Osteocyte (in vitro differentiated cells): ENCODE results near the gene ZMIZ1. TPM values are rescaled to one million over a fixed set of nuclear protein-coding genes. Genes with fewer than 3 reads are reported as not detected.

ENCODE experiments used
- DNase-seq: peaks from one replicate; pipeline ENCODE4 v3.0.0; 2021; ENCODE audit warnings: mixed read lengths; ENCODE audit not compliant: unreplicated experiment; ENCODE audit errors: extremely low spot score
- H3K27ac Mint-ChIP-seq: one replicate; pipeline ENCODE4 v1.8.0; 2021; ENCODE audit warnings: mild to moderate bottlenecking, mixed read lengths; ENCODE audit not compliant: unreplicated experiment
- H3K27me3 Mint-ChIP-seq: one replicate; pipeline ENCODE4 v1.8.0; 2021; ENCODE audit warnings: mixed read lengths; ENCODE audit not compliant: unreplicated experiment
- H3K36me3 Mint-ChIP-seq: one replicate; pipeline ENCODE4 v1.8.0; 2021; ENCODE audit warnings: mixed read lengths; ENCODE audit not compliant: unreplicated experiment
- H3K4me1 Mint-ChIP-seq: one replicate; pipeline ENCODE4 v1.8.0; 2021; ENCODE audit warnings: mixed read lengths; ENCODE audit not compliant: unreplicated experiment
- H3K4me3 Mint-ChIP-seq: one replicate; pipeline ENCODE4 v1.8.0; 2021; ENCODE audit warnings: mild to moderate bottlenecking, moderate library complexity, mixed read lengths; ENCODE audit not compliant: unreplicated experiment
- H3K9me3 Mint-ChIP-seq: one replicate; pipeline ENCODE4 v1.8.0; 2021; ENCODE audit warnings: mixed read lengths; ENCODE audit not compliant: unreplicated experiment
- CTCF ChIP-seq: fragments of 200-600 bp; sonication (generic); IDR thresholded peaks from 2 replicates; pipeline ENCODE4 v1.5.0; 2021; ENCODE audit warnings: antibody characterized with exemption, mild to moderate bottlenecking, moderate library complexity
- total RNA-seq: library from RNA; stranded (reverse); gene quantifications from 2 replicates; pipeline ENCODE4 v1.2.1, GENCODE V29; 2021

The ZMIZ1 gene
- total RNA-seq, 1 donor from 2014 or later, result 90.5 TPM

GRCh38 chr10:79183468-79183865 is 114.7 kb downstream of the ZMIZ1 start:
- no peak for TF ChIP-seq CTCF
- Mint-ChIP-seq H3K36me3 (peaks cover 15% of the 10 kb centered on the region), H3K4me3 (no peak overlapping the region), H3K4me1 (peaks cover 84% of the 10 kb centered on the region), H3K27me3 (no peaks in the 10 kb centered on the region), H3K27ac (peak overlapping the region; percentile 93), H3K9me3 (no peaks in the 10 kb centered on the region)
- DNase-seq, result no peak

DNA sequence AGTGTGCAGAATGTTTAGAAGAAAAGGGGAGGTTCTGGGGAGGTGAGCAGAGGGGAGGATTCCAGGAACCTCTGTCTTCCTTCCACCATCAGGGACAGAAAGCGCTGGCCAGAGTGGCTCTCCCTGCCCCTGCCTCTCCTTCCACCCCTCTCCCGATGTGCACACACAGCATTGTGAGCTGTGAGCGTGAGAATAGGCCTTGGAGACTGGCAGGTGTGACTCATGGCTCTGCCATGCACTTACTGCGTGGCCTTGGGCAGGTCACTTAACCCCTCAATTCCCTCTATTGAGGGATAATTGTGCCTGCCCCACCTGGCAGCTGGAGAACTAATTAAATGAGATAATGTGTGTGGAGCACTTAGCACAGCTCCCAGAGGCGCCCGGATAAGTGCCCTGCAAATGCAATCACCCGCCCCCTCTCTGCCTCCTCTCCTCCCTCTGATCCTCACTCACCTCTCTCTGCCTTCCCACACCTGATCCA is 115.4 kb downstream of the ZMIZ1 start:
- TF ChIP-seq CTCF, result no peak
- Mint-ChIP-seq H3K27ac (peak overlapping the region; percentile 93), H3K36me3 (peaks cover 15% of the 10 kb centered on the region), H3K27me3 (no peaks in the 10 kb centered on the region), H3K9me3 (no peaks in the 10 kb centered on the region), H3K4me3 (no peak overlapping the region), H3K4me1 (peaks cover 84% of the 10 kb centered on the region)
- no peak for DNase-seq

- no peak for TF ChIP-seq CTCF
- H3K36me3 Mint-ChIP-seq, result peaks cover 15% of the 10 kb centered on the region
- H3K4me3 Mint-ChIP-seq, result no peak overlapping the region
- H3K27me3 Mint-ChIP-seq, result no peaks in the 10 kb centered on the region
- DNase-seq, result no peak
- H3K9me3 Mint-ChIP-seq, result no peaks in the 10 kb centered on the region
- H3K4me1 Mint-ChIP-seq, result peaks cover 85% of the 10 kb centered on the region
- peak overlapping the region; percentile 93 for H3K27ac Mint-ChIP-seq
Measured at GRCh38 chr10:79184657-79185056, 115.9 kb downstream of the ZMIZ1 start.

DNA sequence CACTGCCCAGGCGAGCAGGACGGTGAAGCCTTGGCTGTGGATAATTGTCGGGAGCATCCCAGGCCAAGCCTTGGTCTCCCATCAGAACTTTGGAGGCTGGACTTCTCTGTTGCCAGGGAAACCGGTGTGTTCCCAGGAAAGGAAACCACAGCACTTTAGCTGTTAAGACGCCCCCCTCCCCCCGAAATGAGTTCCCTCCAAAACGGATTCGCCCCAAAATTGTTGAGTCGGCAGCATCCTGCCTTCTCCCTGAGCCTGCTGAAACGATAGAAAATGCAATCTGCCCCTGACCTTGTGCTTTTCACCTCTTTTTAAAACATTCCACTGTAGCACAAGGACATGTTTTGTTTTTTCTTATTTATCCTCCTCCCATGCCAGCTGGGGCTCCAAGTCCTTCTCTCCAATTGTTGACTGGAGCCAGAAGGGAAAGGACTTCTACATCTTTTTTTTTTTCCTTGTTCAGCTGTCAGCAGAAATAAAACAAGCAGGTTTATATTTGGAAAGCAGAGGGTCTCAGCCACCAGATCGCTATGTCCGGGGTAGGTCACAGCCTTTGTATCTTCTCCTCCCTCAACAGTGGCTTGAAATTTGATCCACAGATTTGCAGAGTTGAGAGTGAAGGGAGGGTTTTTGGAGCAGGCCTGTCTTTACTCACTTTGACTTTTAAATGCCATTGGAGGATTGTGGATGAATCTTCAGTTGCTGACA is 116.5 kb downstream of the ZMIZ1 start:
- DNase-seq, result no peak
- peaks cover 89% of the 10 kb centered on the region for H3K4me1 Mint-ChIP-seq
- peak overlapping the region; percentile 2 for H3K4me3 Mint-ChIP-seq
- peak overlapping the region; percentile 93 for H3K27ac Mint-ChIP-seq
- no peaks in the 10 kb centered on the region for H3K27me3 Mint-ChIP-seq
- no peaks in the 10 kb centered on the region for H3K9me3 Mint-ChIP-seq
- TF ChIP-seq CTCF, result no peak
- peaks cover 15% of the 10 kb centered on the region for H3K36me3 Mint-ChIP-seq

GRCh38 chr10:79185796-79186374 is 117.1 kb downstream of the ZMIZ1 start:
- no peak for TF ChIP-seq CTCF
- Mint-ChIP-seq H3K27me3 (no peaks in the 10 kb centered on the region), H3K27ac (peak overlapping the region; percentile 93), H3K4me3 (no peak overlapping the region), H3K36me3 (peaks cover 15% of the 10 kb centered on the region), H3K4me1 (peaks cover 87% of the 10 kb centered on the region), H3K9me3 (no peaks in the 10 kb centered on the region)
- DNase-seq, result no peak
